Mucosa of descending colon (tissue), 3 donors: ENCODE data around the gene CCND1. TPM values are rescaled to one million over a fixed set of nuclear protein-coding genes. Genes with fewer than 3 reads are reported as not detected.

Experiments
- ATAC-seq: fragments of 200-7000 bp; cut with Tn5 transposase; one replicate; pipeline ENCODE4 v1.9.1; 2020; ENCODE audit warnings: mild to moderate bottlenecking, moderate library complexity
- DNase-seq, 3 donors: peaks; one replicate each; pipeline ENCODE4 v3.0.0-alpha.2; 2020
- H3K36me3 ChIP-seq: fragments of 200-600 bp; one replicate; pipeline ENCODE4 v1.8.0; 2021; ENCODE audit warnings: low read depth, mild to moderate bottlenecking
- H3K4me1 ChIP-seq: fragments of 200-600 bp; one replicate; pipeline ENCODE4 v1.8.0; 2021; ENCODE audit warnings: low read depth, mild to moderate bottlenecking
- H3K4me3 ChIP-seq: fragments of 200-600 bp; one replicate; pipeline ENCODE4 v1.8.0; 2021; ENCODE audit warnings: mild to moderate bottlenecking
- H3K9me3 ChIP-seq: fragments of 200-600 bp; one replicate; pipeline ENCODE4 v1.8.0; 2021; ENCODE audit warnings: mild to moderate bottlenecking
- intact Hi-C, 2 donors: fragments of 100-400 bp; cut with DNase I in 1 of 2; cut with micrococcal nuclease in 1 of 2; formaldehyde crosslinking; loops; one replicate each; pipeline versions ENCODE4 v1.11.0 to v1.11.1; 2022; cut with DNase I, micrococcal nuclease
- total RNA-seq, 3 donors: library from RNA; stranded (reverse); fragmentation: NEBNext Ultra II Directional in 2 of 3; extraction: Animal tissue kit (Norgen Biotek cat#: 25700) in 2 of 3; gene quantifications; one replicate each; pipeline versions ENCODE4 v1.2.1 to v1.2.4, GENCODE V29; 2021 to 2023
- TF ChIP-seq, protein P1 (sequence below): fragments of 200-600 bp; IDR thresholded peaks from one replicate; pipeline ENCODE4 v1.8.0; 2022; ENCODE audit warnings: antibody characterized with exemption, mild to moderate bottlenecking
- donor health status: DM: no; HTN: no; CAD: no; lungs with moderate emphysema.
- donor health status: DM: no; HTN: no; CAD: no.
- donor health status: DM: no; HTN: yes; CAD: no.

The CCND1 gene
- total RNA-seq, 3 donors from 2014 or later, result 44.6 to 82.4 (median 58.9) TPM

DNA sequence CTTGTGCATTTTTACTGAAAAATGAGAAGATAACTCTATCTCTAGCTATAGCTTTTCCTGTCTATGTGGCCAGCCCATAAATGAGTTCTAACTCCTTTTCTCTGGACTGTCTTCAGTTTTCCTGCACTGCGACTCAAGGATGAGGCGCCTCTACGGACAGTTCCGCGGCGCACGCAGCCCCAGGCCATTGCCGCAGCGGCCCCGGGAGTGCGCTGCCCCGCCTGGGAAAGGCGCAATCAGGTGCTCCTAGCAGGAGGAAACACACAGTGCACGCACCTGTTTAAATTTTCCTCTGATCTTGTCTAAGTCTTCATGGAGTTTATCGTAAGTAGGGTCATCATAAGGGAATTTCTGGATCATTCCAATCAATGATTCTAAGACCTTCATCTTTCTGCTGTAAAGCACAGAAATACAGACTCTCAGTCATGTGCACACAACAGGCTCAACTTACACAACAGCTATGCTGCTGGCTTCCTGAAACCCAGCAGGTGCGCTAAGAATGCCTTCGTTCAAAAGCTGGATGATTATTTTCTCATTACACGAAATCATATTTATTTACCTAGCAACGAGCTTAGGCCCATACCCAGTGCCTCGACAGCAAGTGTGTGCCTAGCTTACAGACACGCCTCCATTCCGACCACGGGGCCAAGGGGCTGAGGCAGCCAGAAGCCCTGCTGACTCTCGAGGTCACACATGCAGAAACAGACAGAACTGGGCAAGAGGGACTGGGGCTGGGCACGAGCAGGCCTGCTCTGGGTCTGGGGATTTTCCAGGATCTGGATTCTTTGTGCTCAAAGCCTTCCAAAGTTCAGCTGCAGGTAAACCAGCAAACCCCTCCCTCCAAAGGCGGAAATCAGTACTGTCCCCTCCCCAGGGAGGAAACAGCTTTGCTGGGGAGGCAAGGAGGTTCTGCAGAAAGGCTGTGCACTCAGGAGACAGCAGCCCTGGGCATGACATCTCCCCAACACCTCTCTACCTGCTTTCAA is 27.0 kb downstream of the CCND1 start:
- Histone ChIP-seq H3K4me1 (peaks cover 2% of the 10 kb centered on the region), H3K36me3 (no peaks in the 10 kb centered on the region), H3K4me3 (no peak overlapping the region), H3K9me3 (no peaks in the 10 kb centered on the region)
- intact Hi-C loops, result no loop called here
- DNase-seq (peak in 1 of 3 donors; percentile 41), ATAC-seq (peak; percentile 49)
- TF ChIP-seq, protein P1, sequence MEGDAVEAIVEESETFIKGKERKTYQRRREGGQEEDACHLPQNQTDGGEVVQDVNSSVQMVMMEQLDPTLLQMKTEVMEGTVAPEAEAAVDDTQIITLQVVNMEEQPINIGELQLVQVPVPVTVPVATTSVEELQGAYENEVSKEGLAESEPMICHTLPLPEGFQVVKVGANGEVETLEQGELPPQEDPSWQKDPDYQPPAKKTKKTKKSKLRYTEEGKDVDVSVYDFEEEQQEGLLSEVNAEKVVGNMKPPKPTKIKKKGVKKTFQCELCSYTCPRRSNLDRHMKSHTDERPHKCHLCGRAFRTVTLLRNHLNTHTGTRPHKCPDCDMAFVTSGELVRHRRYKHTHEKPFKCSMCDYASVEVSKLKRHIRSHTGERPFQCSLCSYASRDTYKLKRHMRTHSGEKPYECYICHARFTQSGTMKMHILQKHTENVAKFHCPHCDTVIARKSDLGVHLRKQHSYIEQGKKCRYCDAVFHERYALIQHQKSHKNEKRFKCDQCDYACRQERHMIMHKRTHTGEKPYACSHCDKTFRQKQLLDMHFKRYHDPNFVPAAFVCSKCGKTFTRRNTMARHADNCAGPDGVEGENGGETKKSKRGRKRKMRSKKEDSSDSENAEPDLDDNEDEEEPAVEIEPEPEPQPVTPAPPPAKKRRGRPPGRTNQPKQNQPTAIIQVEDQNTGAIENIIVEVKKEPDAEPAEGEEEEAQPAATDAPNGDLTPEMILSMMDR, result no peak

DNA sequence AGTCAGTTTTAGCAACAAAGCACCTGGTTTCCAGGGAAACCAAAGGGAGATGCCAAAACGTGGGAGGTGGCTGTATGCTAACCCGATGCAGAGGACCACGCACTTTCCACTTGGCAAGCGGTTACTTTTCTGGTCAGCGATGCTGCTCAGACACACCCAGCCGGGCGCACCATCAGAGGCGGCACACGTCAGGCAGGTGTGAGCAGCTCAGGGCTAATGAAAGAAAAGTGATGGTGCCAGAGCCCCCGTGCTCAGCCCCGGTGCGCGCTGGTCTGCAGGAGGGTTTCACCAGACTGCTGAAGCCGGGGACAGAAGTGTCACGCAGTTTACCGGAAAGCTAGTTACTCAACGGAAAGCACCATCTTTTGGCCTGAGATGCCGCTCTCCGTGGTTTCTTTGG is 28.5 kb downstream of the CCND1 start:
- intact Hi-C loops, result no loop called here
- ATAC-seq (no peak), DNase-seq (peak in 1 of 3 donors; percentile 20)
- Histone ChIP-seq H3K4me3 (no peak overlapping the region), H3K36me3 (no peaks in the 10 kb centered on the region), H3K4me1 (peaks cover 14% of the 10 kb centered on the region), H3K9me3 (no peaks in the 10 kb centered on the region)
- TF ChIP-seq, protein P1, result no peak

DNA sequence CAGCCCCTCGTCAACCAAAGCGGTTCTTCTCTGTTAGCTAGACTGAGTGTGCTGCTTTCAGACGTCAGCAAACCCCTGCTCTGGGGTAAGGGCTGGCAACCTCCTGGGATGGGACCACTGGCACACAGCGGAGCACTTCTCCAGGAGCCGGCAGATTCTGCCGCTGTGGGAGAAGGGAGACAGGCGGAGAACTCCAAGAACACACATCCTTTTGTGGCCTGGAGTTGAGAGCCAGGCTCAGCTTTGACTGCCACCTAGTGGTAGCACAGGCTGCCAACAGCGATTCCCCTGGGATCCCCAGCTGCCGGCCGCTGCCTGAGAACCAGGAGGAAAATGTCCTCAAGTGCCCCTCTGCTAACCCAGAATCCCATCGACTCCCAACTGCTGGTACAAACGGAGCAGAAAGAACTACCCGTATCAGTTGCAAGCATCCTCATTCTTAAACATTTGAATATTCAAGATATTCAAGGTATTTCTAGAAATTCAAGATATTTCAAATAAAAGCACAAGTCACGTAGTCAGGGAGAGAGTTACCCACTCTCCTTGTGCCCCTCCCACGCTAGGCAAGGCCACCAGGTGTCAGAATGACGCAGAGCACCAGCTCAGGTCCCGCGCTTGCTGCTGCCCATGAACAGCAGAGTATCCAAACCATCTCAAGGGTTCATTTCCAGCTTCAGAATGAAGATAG is 29.3 kb downstream of the CCND1 start:
- TF ChIP-seq, protein P1, result peak; percentile 91
- no peaks in the 10 kb centered on the region for H3K9me3 ChIP-seq
- no peak overlapping the region for H3K4me3 ChIP-seq
- DNase-seq (peak in 2 of 3 donors; percentile 83 to 88), ATAC-seq (peak; percentile 68)
- intact Hi-C loops, result no loop called here
- no peaks in the 10 kb centered on the region for H3K36me3 ChIP-seq
- peaks cover 16% of the 10 kb centered on the region for H3K4me1 ChIP-seq

DNA sequence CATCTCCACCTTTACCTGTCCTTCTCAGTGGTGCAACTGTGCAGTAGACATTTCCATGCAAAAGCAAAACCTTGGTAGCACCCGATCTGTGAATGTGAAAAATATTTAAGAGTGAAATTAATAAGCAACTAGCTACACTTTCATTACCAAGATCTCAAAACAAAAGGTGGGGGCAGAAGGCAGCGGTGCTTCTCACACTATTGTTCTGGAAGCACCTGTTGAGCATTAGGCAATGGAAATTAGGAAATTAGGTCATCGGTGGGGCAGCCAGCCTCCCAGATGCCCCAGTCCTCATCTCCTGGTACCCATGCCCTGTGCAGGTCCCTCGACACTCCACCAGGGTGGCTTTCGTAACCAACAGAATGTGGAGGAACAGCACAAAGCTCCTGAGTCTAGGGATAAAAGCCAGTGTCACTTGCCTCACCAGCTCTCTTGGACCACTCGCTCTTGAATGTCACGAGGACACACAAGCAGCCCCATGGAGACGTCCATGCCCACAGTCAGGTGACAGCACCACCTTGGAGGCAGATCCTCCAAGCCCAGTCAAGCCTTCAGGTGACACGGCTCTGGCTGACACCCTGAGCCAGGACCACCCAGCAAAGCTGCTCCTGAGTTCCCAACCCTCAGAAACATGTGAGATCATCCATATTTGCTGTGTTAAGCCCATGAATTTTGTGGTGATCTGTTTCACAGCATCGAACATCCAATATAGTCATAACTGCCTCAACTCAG is 30.9 kb downstream of the CCND1 start:
- H3K4me1 ChIP-seq, result peaks cover 16% of the 10 kb centered on the region
- ATAC-seq, result no peak
- no peaks in the 10 kb centered on the region for H3K9me3 ChIP-seq
- H3K4me3 ChIP-seq, result no peak overlapping the region
- no peaks in the 10 kb centered on the region for H3K36me3 ChIP-seq
- no peak for DNase-seq
- TF ChIP-seq, protein P1, result no peak
- intact Hi-C loops, result no loop called here

DNA sequence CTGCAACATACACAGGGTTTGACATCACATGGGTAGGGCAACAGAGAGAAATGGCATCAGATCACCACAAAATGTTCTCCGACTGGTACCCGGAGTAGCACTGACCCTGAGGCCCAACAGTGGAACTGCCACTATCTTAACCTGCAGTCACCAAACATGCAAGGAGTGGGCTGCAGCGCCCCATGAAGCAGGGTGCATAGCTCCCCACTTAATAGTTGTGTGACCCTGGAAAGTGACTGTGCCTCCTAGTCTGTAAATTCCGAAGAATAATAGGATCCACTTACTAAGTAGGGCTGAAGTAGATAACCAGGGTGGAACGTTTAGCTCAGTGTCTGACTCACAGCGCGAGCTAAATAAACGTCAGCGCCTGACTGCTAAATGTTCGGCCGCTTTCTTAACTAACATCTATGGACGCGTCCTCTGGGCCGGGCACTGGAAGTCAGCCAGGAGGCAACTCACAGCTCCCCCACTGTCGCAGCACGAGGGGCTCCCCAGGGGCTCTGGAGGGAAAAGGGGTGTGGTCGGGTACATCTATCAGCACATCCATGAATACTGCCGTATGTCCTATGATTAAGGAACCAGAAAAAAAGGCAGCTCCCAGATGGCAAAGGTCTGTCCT is 33.4 kb downstream of the CCND1 start:
- H3K4me3 ChIP-seq, result peak overlapping the region; percentile 89
- intact Hi-C loops, result no loop called here
- H3K36me3 ChIP-seq, result no peaks in the 10 kb centered on the region
- TF ChIP-seq, protein P1, result no peak
- H3K9me3 ChIP-seq, result no peaks in the 10 kb centered on the region
- peaks cover 16% of the 10 kb centered on the region for H3K4me1 ChIP-seq
- peak in 1 of 3 donors; percentile 18 for DNase-seq
- ATAC-seq, result peak; percentile 40
